ENCODE results near the gene LHFPL5. TPM values are rescaled to one million over a fixed set of nuclear protein-coding genes. Genes with fewer than 3 reads are reported as not detected.

Gene LHFPL5
- polyA plus RNA-seq, 1 donor (not counting 4 experiments of a cell fraction or from before 2014, with no cell fraction given), result not detected

DNA sequence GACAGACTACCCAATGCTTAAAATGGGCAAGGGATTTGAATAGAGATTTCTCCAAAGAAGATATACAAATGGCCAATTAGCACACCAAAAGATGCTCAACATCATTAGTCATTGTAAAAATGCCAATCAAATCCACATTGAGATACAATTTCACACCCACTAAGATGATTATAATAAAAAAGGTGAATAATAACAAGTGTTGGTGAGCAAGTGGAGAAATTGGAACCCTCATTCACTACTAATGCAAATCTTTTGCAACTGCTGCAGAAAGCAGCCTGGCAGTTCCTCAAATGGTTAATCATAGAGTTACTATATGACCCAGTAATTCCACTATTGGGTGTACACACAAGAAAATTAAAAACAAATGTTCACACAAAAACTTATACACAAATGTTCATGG, 12.4 kb downstream of the LHFPL5 start:
- Histone ChIP-seq H3K79me2 (ENCODE audit: control insufficient read depth, insufficient read depth, low read length) (no peaks in the 10 kb centered on the region), H3K4me2 (ENCODE audit: control insufficient read depth, extremely low read depth, insufficient read depth, low read depth, low read length) (no peak overlapping the region), H3K9me3 (ENCODE audit: control insufficient read depth, low read depth, low read length) (no peaks in the 10 kb centered on the region), H4K20me1 (ENCODE audit: control insufficient read depth, extremely low read depth, insufficient read depth, low read length) (no peaks in the 10 kb centered on the region), H3K36me3 (ENCODE audit: control insufficient read depth in 2 of 2, extremely low read depth in 1 of 2, insufficient read depth in 2 of 2, low read length in 2 of 2) (no peaks in the 10 kb centered on the region), H3K4me3 (ENCODE audit: control insufficient read depth in 2 of 3, extremely low read depth in 1 of 3, insufficient read depth in 2 of 3, low read depth in 1 of 3, low read length in 3 of 3) (no peak overlapping the region), H3K9ac (ENCODE audit: control insufficient read depth, extremely low read depth, insufficient read depth, low read length) (no peak overlapping the region), H3K9me1 (ENCODE audit: control insufficient read depth, extremely low read depth, insufficient read depth, low read length) (no peaks in the 10 kb centered on the region), H3K27ac (ENCODE audit: control insufficient read depth, insufficient read depth, low read length) (no peak overlapping the region), H3K4me1 (ENCODE audit: control insufficient read depth, extremely low read depth, insufficient read depth, low read length) (no peaks in the 10 kb centered on the region), H3K27me3 (ENCODE audit: control insufficient read depth, extremely low read depth, insufficient read depth, low read length) (no peaks in the 10 kb centered on the region), H2AFZ (ENCODE audit: control insufficient read depth, low read length) (no peak overlapping the region)
- no peak for DNase-seq (ENCODE audit: low read depth, low spot score)
- FAIRE-seq, result no peak
- TF ChIP-seq EZH2 (IDR thresholded peaks at IDR 0.05; ENCODE audit: low read length), result no peak
- TF ChIP-seq, protein P1, sequence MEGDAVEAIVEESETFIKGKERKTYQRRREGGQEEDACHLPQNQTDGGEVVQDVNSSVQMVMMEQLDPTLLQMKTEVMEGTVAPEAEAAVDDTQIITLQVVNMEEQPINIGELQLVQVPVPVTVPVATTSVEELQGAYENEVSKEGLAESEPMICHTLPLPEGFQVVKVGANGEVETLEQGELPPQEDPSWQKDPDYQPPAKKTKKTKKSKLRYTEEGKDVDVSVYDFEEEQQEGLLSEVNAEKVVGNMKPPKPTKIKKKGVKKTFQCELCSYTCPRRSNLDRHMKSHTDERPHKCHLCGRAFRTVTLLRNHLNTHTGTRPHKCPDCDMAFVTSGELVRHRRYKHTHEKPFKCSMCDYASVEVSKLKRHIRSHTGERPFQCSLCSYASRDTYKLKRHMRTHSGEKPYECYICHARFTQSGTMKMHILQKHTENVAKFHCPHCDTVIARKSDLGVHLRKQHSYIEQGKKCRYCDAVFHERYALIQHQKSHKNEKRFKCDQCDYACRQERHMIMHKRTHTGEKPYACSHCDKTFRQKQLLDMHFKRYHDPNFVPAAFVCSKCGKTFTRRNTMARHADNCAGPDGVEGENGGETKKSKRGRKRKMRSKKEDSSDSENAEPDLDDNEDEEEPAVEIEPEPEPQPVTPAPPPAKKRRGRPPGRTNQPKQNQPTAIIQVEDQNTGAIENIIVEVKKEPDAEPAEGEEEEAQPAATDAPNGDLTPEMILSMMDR (optimal IDR thresholded peaks at IDR 0.05 in 1 of 3, IDR thresholded peaks at IDR 0.05 in 1 of 3, conservative IDR thresholded peaks at IDR 0.05 in 1 of 3; ENCODE audit: extremely low read depth in 1 of 3, insufficient read depth in 2 of 3, low read length in 3 of 3), result no peak
- dilution Hi-C loops (cut with MboI; ENCODE audit: extremely low pct_ligation_motif_present, low sequenced_read_pairs), result no loop called here

DNA sequence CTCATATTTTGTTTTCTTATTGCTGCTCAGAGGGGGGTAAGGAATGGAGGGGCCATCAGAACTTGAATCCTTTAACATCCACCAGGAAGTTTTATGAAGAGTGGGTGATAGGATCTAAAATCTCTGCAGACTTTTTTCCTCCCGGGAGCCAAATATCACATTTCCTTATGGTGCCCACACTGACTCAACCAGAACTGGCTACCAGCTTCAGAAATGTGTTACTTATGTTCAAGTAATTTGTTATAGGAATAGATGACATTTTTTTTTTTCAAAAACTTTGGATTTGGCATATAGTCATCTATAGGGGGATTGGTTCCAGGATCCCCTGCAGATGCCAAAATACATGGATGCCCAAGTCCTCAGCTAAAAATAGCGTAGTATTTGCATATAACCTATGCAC, 18.4 kb downstream of the LHFPL5 start:
- no peaks in the 10 kb centered on the region for H3K9me1 ChIP-seq (ENCODE audit: control insufficient read depth, extremely low read depth, insufficient read depth, low read length)
- no peak overlapping the region for H3K4me2 ChIP-seq (ENCODE audit: control insufficient read depth, extremely low read depth, insufficient read depth, low read depth, low read length)
- no peak for DNase-seq (ENCODE audit: low read depth, low spot score)
- H3K27me3 ChIP-seq (ENCODE audit: control insufficient read depth, extremely low read depth, insufficient read depth, low read length), result no peaks in the 10 kb centered on the region
- no peak overlapping the region for H3K27ac ChIP-seq (ENCODE audit: control insufficient read depth, insufficient read depth, low read length)
- dilution Hi-C loops (cut with MboI; ENCODE audit: extremely low pct_ligation_motif_present, low sequenced_read_pairs), result no loop called here
- H3K4me1 ChIP-seq (ENCODE audit: control insufficient read depth, extremely low read depth, insufficient read depth, low read length), result no peaks in the 10 kb centered on the region
- no peak overlapping the region for H3K9ac ChIP-seq (ENCODE audit: control insufficient read depth, extremely low read depth, insufficient read depth, low read length)
- no peaks in the 10 kb centered on the region for H3K9me3 ChIP-seq (ENCODE audit: control insufficient read depth, low read depth, low read length)
- no peaks in the 10 kb centered on the region for H3K36me3 ChIP-seq (ENCODE audit: control insufficient read depth in 2 of 2, extremely low read depth in 1 of 2, insufficient read depth in 2 of 2, low read length in 2 of 2)
- no peaks in the 10 kb centered on the region for H4K20me1 ChIP-seq (ENCODE audit: control insufficient read depth, extremely low read depth, insufficient read depth, low read length)
- no peak overlapping the region for H3K4me3 ChIP-seq (ENCODE audit: control insufficient read depth in 2 of 3, extremely low read depth in 1 of 3, insufficient read depth in 2 of 3, low read depth in 1 of 3, low read length in 3 of 3)
- no peak for FAIRE-seq
- no peaks in the 10 kb centered on the region for H3K79me2 ChIP-seq (ENCODE audit: control insufficient read depth, insufficient read depth, low read length)
- TF ChIP-seq, protein P1 (optimal IDR thresholded peaks at IDR 0.05 in 1 of 3, IDR thresholded peaks at IDR 0.05 in 1 of 3, conservative IDR thresholded peaks at IDR 0.05 in 1 of 3; ENCODE audit: extremely low read depth in 1 of 3, insufficient read depth in 2 of 3, low read length in 3 of 3), result no peak
- TF ChIP-seq EZH2 (IDR thresholded peaks at IDR 0.05; ENCODE audit: low read length), result no peak
- no peak overlapping the region for H2AFZ ChIP-seq (ENCODE audit: control insufficient read depth, low read length)

All from keratinocyte (primary cell).